NCI-H187 treated with DMSO at 0.1 percent for 48 hours (cell line): ENCODE data around the gene SPN.
"Not testable (repeated sequence)": the region's sequence is repeated elsewhere in the genome, so short reads cannot be mapped to it uniquely, and the experiment has no call there.

Experiments used
- DNase-seq: peaks from one replicate; lab custom pipeline; 2025; lab: John Stamatoyannopoulos, UW

Gene SPN

GRCh38 chr16:29676989-29677785 lies 14.1 kb downstream of the SPN start:
- DNase-seq, result no peak

- no peak for DNase-seq
These were observed 15.7 kb downstream of the SPN start, which contains the start of gene QPRT for GRCh38 chr16:29678691-29679267. TSS of gene QPRT (plus strand) at chr16:29679180. CDS start at chr16:29679198, 18 bp downstream.

- DNase-seq, result no peak
These were observed 17.1 kb downstream of the SPN start for GRCh38 chr16:29680180-29680598.

- no peak for DNase-seq
These were observed 20.6 kb downstream of the SPN start for GRCh38 chr16:29683543-29684090.

GRCh38 chr16:29684679-29685078 lies 21.6 kb downstream of the SPN start:
- DNase-seq, result no peak

- DNase-seq, result no peak
These were observed 23.8 kb downstream of the SPN start for GRCh38 chr16:29686740-29687332.

- DNase-seq, result no peak
These were observed 24.7 kb downstream of the SPN start for GRCh38 chr16:29687755-29688154.

- no peak for DNase-seq
These were observed 25.1 kb downstream of the SPN start for GRCh38 chr16:29688172-29688571.

- DNase-seq, result not testable (repeated sequence)
These were observed 26.7 kb downstream of the SPN start for GRCh38 chr16:29689490-29690351.

GRCh38 chr16:29692606-29693005 lies 29.6 kb downstream of the SPN start:
- DNase-seq, result not testable (repeated sequence)

GRCh38 chr16:29694384-29695195 lies 31.5 kb downstream of the SPN start:
- DNase-seq, result no peak

GRCh38 chr16:29695675-29696074 lies 32.6 kb downstream of the SPN start:
- not testable (repeated sequence) for DNase-seq

- DNase-seq, result no peak
These were observed 33.9 kb downstream of the SPN start for GRCh38 chr16:29696881-29697331.

- DNase-seq, result no peak
These were observed 34.3 kb downstream of the SPN start for GRCh38 chr16:29697391-29697790.

GRCh38 chr16:29698042-29698441 lies 35.0 kb downstream of the SPN start:
- DNase-seq, result no peak

GRCh38 chr16:29698484-29699323 lies 35.7 kb downstream of the SPN start:
- DNase-seq, result no peak

GRCh38 chr16:29699324-29700219 lies 36.5 kb downstream of the SPN start:
- no peak for DNase-seq

- DNase-seq, result peak; percentile 18
These were observed 37.4 kb downstream of the SPN start for GRCh38 chr16:29700253-29700987.
